GM21786 (cell line): ENCODE data around the gene NRG4.
"Not testable (repeated sequence)": the region's sequence is repeated elsewhere in the genome, so short reads cannot be mapped to it uniquely, and the experiment has no call there.

Source experiments
- ATAC-seq: cut with Tn5 transposase; IDR thresholded peaks from one replicate; pipeline ENCODE4 v1.9.1; 2021; ENCODE audit not compliant: unreplicated experiment

NRG4 gene

GRCh38 chr15:75928680-75929608, 83.3 kb downstream of the NRG4 start:
- ATAC-seq, result no peak

- no peak for ATAC-seq
These were observed 84.6 kb downstream of the NRG4 start for GRCh38 chr15:75927601-75928000.

GRCh38 chr15:75926931-75927330, 85.3 kb downstream of the NRG4 start:
- ATAC-seq, result no peak

- ATAC-seq, result no peak
These were observed 86.8 kb downstream of the NRG4 start for GRCh38 chr15:75925440-75925839.

- no peak for ATAC-seq
These were observed 87.6 kb downstream of the NRG4 start for GRCh38 chr15:75924576-75924975.

- ATAC-seq, result no peak
These were observed 88.5 kb downstream of the NRG4 start for GRCh38 chr15:75923756-75924155.

- ATAC-seq, result no peak
These were observed 90.2 kb downstream of the NRG4 start for GRCh38 chr15:75921732-75922703.

GRCh38 chr15:75920079-75920478, 92.1 kb downstream of the NRG4 start:
- no peak for ATAC-seq

- ATAC-seq, result no peak
These were observed 94.1 kb downstream of the NRG4 start for GRCh38 chr15:75918135-75918534.

- no peak for ATAC-seq
These were observed 95.2 kb downstream of the NRG4 start for GRCh38 chr15:75916978-75917377.

GRCh38 chr15:75910355-75910754, 101.9 kb downstream of the NRG4 start:
- ATAC-seq, result not testable (repeated sequence)

GRCh38 chr15:75905231-75905630, 107.0 kb downstream of the NRG4 start:
- ATAC-seq, result no peak

- ATAC-seq, result peak; percentile 89
These were observed 108.6 kb downstream of the NRG4 start, which contains the start of gene FBXO22 for GRCh38 chr15:75903331-75904239. Gene FBXO22, plus strand, starts transcription at chr15:75903878. Its CDS starts 86 bp downstream, at chr15:75903964.

- ATAC-seq, result no peak
These were observed 110.1 kb downstream of the NRG4 start for GRCh38 chr15:75902129-75902557.

GRCh38 chr15:75900577-75900976, 111.6 kb downstream of the NRG4 start:
- ATAC-seq, result no peak

GRCh38 chr15:75895731-75896130, 116.5 kb downstream of the NRG4 start:
- ATAC-seq, result no peak

- no peak for ATAC-seq
These were observed 120.3 kb downstream of the NRG4 start for GRCh38 chr15:75891895-75892294.
